Neural cell (in vitro differentiated cells): ENCODE measurements around the gene IST1. TPM values are rescaled to one million over a fixed set of nuclear protein-coding genes. Genes with fewer than 3 reads are reported as not detected.
A peak's percentile ranks its signal among the peaks of the same experiment; 100 is the strongest.

ENCODE experiments used
- H2AFZ ChIP-seq: fragments of 200-600, 300-800 bp; sonication (generic), shearing (Covaris generic); 2 replicates; pipeline ENCODE4 v1.6.0; 2014; ENCODE audit warnings: low read depth, mild to moderate bottlenecking, antibody characterized with exemption, low read length, moderate library complexity
- H3F3A ChIP-seq: fragments of 200-600 bp; shearing (Covaris generic); 2 replicates; pipeline ENCODE4 v1.6.1; 2016; ENCODE audit warnings: mild to moderate bottlenecking, moderate library complexity, mixed read lengths, antibody characterized with exemption, low read length; ENCODE audit not compliant: insufficient read depth, poor library complexity, severe bottlenecking
- H3K27ac ChIP-seq: fragments of 200-600, 300-800 bp; sonication (generic), shearing (Covaris generic); 2 replicates; pipeline ENCODE4 v1.5.1; 2014; ENCODE audit warnings: mild to moderate bottlenecking, low read length, moderate library complexity
- H3K27me3 ChIP-seq: fragments of 300-800, 200-600 bp; sonication (generic), shearing (Covaris generic); 2 replicates; pipeline ENCODE4 v1.6.0; 2014; ENCODE audit warnings: mild to moderate bottlenecking, low read depth, low read length, moderate library complexity; ENCODE audit not compliant: insufficient read depth
- H3K36me3 ChIP-seq: fragments of 300-800, 200-600 bp; sonication (generic), shearing (Covaris generic); 2 replicates; pipeline ENCODE4 v1.5.1; 2014; ENCODE audit warnings: mild to moderate bottlenecking, antibody characterized with exemption, low read length, moderate library complexity; ENCODE audit not compliant: insufficient read depth
- H3K4me2 ChIP-seq: fragments of 300-800, 200-600 bp; sonication (generic), shearing (Covaris generic); 2 replicates; pipeline ENCODE4 v1.6.0; 2014; ENCODE audit warnings: mild to moderate bottlenecking, low read length
- H3K4me3 ChIP-seq: fragments of 300-800, 200-600 bp; sonication (generic), shearing (Covaris generic); 2 replicates; pipeline ENCODE4 v1.5.1; 2014; ENCODE audit warnings: mild to moderate bottlenecking, low read length, moderate library complexity
- H3K79me2 ChIP-seq: fragments of 200-600 bp; shearing (Covaris generic); replicated peaks from 2 replicates; pipeline ENCODE4 v1.6.0; 2014; ENCODE audit warnings: mild to moderate bottlenecking, low read length, moderate library complexity; ENCODE audit not compliant: insufficient read depth
- H3K9ac ChIP-seq: fragments of 300-800, 200-600 bp; sonication (generic), shearing (Covaris generic); 2 replicates; pipeline ENCODE4 v1.6.1; 2016; ENCODE audit warnings: mild to moderate bottlenecking, low read length, mixed read lengths
- H3K9me2 ChIP-seq: fragments of 200-600 bp; shearing (Covaris generic); 2 replicates; pipeline ENCODE4 v1.6.1; 2016; ENCODE audit warnings: mild to moderate bottlenecking, low read length, mixed read lengths; ENCODE audit not compliant: insufficient read depth
- H3K9me3 ChIP-seq: fragments of 200-600, 300-800 bp; sonication (generic), shearing (Covaris generic); 2 replicates; pipeline ENCODE4 v1.6.1; 2016; ENCODE audit warnings: mild to moderate bottlenecking, mixed run types, low read length, moderate library complexity, mixed read lengths
- H4K20me1 ChIP-seq: fragments of 200-600 bp; shearing (Covaris generic); 2 replicates; pipeline ENCODE4 v1.6.1; 2016; ENCODE audit warnings: mild to moderate bottlenecking, mixed run types; ENCODE audit not compliant: insufficient read depth
- EP300 ChIP-seq: fragments of 450-650 bp; conservative IDR thresholded peaks from 2 replicates; pipeline ENCODE4 v1.6.1; 2014; ENCODE audit warnings: antibody characterized with exemption, mild to moderate bottlenecking, moderate library complexity; ENCODE audit not compliant: poor library complexity, severe bottlenecking
- EZH2 ChIP-seq: fragments of 200-600, 300-800 bp; shearing (Covaris generic), sonication (generic); IDR thresholded peaks from 2 replicates; pipeline ENCODE4 v1.6.1; 2014; ENCODE audit warnings: antibody characterized with exemption, low read length, borderline replicate concordance, mild to moderate bottlenecking; ENCODE audit not compliant: insufficient read depth, poor library complexity, severe bottlenecking
- RAD21 ChIP-seq: fragments of 450-650 bp; conservative IDR thresholded peaks from 2 replicates; pipeline ENCODE4 v1.6.1; 2014; ENCODE audit warnings: antibody characterized with exemption, mild to moderate bottlenecking, moderate library complexity
- SMC3 ChIP-seq: fragments of 450-650 bp; conservative IDR thresholded peaks from 2 replicates; pipeline ENCODE4 v1.6.1; 2014; ENCODE audit warnings: antibody characterized with exemption, mild to moderate bottlenecking, moderate library complexity; ENCODE audit not compliant: poor library complexity
- TAF1 ChIP-seq: IDR thresholded peaks from 2 replicates; pipeline ENCODE4 v1.6.1; 2012; ENCODE audit warnings: low read depth
- polyA plus RNA-seq: library from polyadenylated mRNA; depleted of rRNA; stranded (reverse); fragments of >200 nt; gene quantifications from 2 replicates; pipeline ENCODE4 v1.2.3, GENCODE V29; 2014
- TF ChIP-seq, protein P1 (sequence below): IDR thresholded peaks from 2 replicates; pipeline ENCODE4 v1.6.1; 2012; ENCODE audit warnings: borderline replicate concordance
- TF ChIP-seq, protein P2 (sequence below): fragments of 450-650 bp; IDR thresholded peaks from 2 replicates; pipeline ENCODE4 v1.5.1; 2014; ENCODE audit warnings: antibody characterized with exemption, mild to moderate bottlenecking, moderate library complexity; ENCODE audit not compliant: poor library complexity, severe bottlenecking

Gene IST1
- polyA plus RNA-seq, 1 donor from 2014 or later, result 389 TPM

DNA sequence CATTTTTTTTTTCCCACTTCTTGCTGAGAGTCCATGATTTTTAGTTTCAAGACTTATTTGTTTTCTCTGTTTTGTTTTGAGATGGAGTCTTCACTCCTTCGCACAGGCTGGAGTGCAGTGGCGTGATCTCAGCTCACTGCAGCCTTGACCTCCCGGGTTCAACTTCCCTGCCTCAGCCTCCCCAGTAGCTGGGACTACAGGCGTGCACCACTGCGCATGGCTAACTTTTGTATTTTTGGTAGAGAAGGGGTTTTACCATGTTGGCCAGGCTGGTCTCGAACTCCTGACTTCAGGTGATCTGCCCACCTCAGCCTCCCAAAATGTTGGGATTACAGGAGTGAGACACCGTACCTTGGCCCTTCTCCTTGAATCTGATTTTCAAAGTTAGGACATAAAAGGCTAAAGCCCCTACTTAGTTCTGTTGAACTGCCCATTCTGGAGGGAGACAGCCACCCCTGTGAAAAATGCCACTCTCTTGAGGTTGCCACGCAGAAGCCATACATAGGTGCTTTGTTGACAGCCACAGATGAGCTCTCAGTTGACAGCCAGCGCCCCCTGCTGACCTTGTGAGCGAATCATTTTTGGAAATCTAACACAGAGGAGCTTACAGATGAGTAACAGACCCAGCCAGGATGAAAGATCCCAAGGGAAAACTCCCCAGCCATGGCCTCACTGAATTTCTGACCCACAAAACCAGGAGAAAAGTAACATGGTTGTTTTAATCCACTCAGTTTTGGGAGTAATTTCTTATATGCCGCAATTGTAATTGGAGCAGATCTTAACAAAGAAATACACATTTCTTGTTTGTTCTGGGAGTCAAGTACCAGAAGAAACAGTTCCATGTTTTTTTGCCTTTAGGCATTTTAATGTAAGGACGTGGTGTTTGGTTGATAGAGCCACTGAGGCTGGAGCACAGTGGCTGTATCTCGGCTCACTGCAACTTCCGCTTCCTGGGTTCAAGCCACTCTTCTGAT lies 66.0 kb downstream of the IST1 start:
- Histone ChIP-seq H3K9me3 (no peaks in the 10 kb centered on the region), H4K20me1 (no peaks in the 10 kb centered on the region), H3K36me3 (no peaks in the 10 kb centered on the region), H3F3A (no peaks in the 10 kb centered on the region), H3K4me2 (no peak overlapping the region), H3K79me2 (no peaks in the 10 kb centered on the region), H3K27me3 (no peaks in the 10 kb centered on the region), H2AFZ (no peak overlapping the region), H3K27ac (no peak overlapping the region), H3K9ac (no peak overlapping the region), H3K9me2 (no peaks in the 10 kb centered on the region), H3K4me3 (no peak overlapping the region)
- TF ChIP-seq, protein P1, sequence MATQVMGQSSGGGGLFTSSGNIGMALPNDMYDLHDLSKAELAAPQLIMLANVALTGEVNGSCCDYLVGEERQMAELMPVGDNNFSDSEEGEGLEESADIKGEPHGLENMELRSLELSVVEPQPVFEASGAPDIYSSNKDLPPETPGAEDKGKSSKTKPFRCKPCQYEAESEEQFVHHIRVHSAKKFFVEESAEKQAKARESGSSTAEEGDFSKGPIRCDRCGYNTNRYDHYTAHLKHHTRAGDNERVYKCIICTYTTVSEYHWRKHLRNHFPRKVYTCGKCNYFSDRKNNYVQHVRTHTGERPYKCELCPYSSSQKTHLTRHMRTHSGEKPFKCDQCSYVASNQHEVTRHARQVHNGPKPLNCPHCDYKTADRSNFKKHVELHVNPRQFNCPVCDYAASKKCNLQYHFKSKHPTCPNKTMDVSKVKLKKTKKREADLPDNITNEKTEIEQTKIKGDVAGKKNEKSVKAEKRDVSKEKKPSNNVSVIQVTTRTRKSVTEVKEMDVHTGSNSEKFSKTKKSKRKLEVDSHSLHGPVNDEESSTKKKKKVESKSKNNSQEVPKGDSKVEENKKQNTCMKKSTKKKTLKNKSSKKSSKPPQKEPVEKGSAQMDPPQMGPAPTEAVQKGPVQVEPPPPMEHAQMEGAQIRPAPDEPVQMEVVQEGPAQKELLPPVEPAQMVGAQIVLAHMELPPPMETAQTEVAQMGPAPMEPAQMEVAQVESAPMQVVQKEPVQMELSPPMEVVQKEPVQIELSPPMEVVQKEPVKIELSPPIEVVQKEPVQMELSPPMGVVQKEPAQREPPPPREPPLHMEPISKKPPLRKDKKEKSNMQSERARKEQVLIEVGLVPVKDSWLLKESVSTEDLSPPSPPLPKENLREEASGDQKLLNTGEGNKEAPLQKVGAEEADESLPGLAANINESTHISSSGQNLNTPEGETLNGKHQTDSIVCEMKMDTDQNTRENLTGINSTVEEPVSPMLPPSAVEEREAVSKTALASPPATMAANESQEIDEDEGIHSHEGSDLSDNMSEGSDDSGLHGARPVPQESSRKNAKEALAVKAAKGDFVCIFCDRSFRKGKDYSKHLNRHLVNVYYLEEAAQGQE, result no peak
- TF ChIP-seq EZH2, result no peak
- no peak for TF ChIP-seq TAF1
- TF ChIP-seq, protein P2, sequence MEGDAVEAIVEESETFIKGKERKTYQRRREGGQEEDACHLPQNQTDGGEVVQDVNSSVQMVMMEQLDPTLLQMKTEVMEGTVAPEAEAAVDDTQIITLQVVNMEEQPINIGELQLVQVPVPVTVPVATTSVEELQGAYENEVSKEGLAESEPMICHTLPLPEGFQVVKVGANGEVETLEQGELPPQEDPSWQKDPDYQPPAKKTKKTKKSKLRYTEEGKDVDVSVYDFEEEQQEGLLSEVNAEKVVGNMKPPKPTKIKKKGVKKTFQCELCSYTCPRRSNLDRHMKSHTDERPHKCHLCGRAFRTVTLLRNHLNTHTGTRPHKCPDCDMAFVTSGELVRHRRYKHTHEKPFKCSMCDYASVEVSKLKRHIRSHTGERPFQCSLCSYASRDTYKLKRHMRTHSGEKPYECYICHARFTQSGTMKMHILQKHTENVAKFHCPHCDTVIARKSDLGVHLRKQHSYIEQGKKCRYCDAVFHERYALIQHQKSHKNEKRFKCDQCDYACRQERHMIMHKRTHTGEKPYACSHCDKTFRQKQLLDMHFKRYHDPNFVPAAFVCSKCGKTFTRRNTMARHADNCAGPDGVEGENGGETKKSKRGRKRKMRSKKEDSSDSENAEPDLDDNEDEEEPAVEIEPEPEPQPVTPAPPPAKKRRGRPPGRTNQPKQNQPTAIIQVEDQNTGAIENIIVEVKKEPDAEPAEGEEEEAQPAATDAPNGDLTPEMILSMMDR, result peak; percentile 70
- peak; percentile 57 for TF ChIP-seq SMC3
- TF ChIP-seq RAD21, result peak; percentile 67
- no peak for TF ChIP-seq EP300

DNA sequence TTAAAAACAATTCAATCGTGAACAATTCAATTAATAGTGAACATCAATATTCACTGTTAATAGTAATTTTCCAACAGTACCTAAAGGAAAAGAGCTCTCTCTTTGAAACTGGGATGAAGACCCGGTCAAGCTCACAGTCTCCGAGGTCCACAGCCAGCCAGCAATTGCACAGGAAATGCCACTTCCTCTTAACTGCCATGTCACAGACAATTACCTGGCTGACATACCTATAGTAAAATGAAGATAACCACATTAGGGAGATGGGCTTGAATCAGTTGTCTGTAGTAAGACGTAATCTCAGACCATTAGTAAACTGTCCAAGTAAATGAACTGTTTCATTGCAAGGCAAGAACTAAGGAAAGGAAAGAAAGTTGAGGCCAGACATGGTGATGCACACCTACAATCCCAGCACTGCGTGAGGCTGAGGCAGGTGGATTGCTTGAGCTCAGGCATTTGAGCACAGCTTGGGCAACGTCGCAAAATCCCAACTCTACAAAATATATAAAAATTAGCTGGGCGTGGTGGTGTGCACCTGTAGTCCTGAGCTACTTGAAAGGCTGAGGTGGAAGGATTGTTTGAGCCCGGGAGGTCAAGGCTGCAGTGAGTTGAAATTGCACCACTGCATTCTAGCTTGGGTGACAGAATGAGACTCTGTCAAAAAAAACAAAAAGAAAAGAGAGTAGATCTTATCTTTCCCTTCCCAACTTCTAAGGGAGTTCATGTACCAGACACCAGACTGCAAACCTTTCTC lies 68.0 kb downstream of the IST1 start:
- no peaks in the 10 kb centered on the region for H3F3A ChIP-seq
- H3K27me3 ChIP-seq, result no peaks in the 10 kb centered on the region
- no peaks in the 10 kb centered on the region for H3K79me2 ChIP-seq
- H3K36me3 ChIP-seq, result no peaks in the 10 kb centered on the region
- no peaks in the 10 kb centered on the region for H4K20me1 ChIP-seq
- no peaks in the 10 kb centered on the region for H3K9me2 ChIP-seq
- no peak overlapping the region for H3K27ac ChIP-seq
- no peak overlapping the region for H2AFZ ChIP-seq
- no peak overlapping the region for H3K4me2 ChIP-seq
- H3K9me3 ChIP-seq, result no peaks in the 10 kb centered on the region
- no peak overlapping the region for H3K9ac ChIP-seq
- TF ChIP-seq, protein P2, result no peak
- TF ChIP-seq, protein P1, result no peak
- TF ChIP-seq SMC3 (no peak), EP300 (no peak), RAD21 (no peak), TAF1 (no peak)
- no peak overlapping the region for H3K4me3 ChIP-seq
